HEK293T (cell line): ENCODE data around the gene STAG1.

Experiments used
- ARNT ChIP-seq: fragments of 450-650 bp; IDR thresholded peaks from 2 replicates; pipeline ENCODE4 v1.6.1; 2017; ENCODE audit warnings: mild to moderate bottlenecking
- BHLHE40 ChIP-seq: fragments of 450-650 bp; IDR thresholded peaks from 2 replicates; pipeline ENCODE4 v1.6.1; 2016; ENCODE audit warnings: mild to moderate bottlenecking, moderate library complexity, borderline replicate concordance
- CTBP1 ChIP-seq: fragments of 450-650 bp; IDR thresholded peaks from 2 replicates; pipeline ENCODE4 v1.6.1; 2016; ENCODE audit warnings: borderline replicate concordance
- ELF4 ChIP-seq: fragments of 450-650 bp; IDR thresholded peaks from 2 replicates; pipeline ENCODE4 v1.6.1; 2017; ENCODE audit warnings: antibody characterized with exemption
- FOXM1 ChIP-seq: fragments of 450-650 bp; IDR thresholded peaks from 2 replicates; pipeline ENCODE4 v1.6.1; 2017; ENCODE audit warnings: mild to moderate bottlenecking, borderline replicate concordance
- HDGF ChIP-seq: fragments of 450-650 bp; IDR thresholded peaks from 2 replicates; pipeline ENCODE4 v1.6.1; 2017; ENCODE audit warnings: antibody characterized with exemption, borderline replicate concordance
- L3MBTL2 ChIP-seq: fragments of 450-650 bp; conservative IDR thresholded peaks from 2 replicates; pipeline ENCODE4 v1.6.1; 2016; ENCODE audit warnings: mild to moderate bottlenecking
- LEF1 ChIP-seq: fragments of 450-650 bp; IDR thresholded peaks from 2 replicates; pipeline ENCODE4 v1.6.1; 2017; ENCODE audit warnings: mild to moderate bottlenecking, borderline replicate concordance
- NFRKB ChIP-seq: fragments of 450-650 bp; IDR thresholded peaks from 2 replicates; pipeline ENCODE4 v1.6.1; 2016; ENCODE audit warnings: mild to moderate bottlenecking, moderate library complexity
- PKNOX1 ChIP-seq: fragments of 450-650 bp; IDR thresholded peaks from 2 replicates; pipeline ENCODE4 v1.6.1; 2016
- SP1 ChIP-seq: fragments of 450-650 bp; IDR thresholded peaks from 2 replicates; pipeline ENCODE4 v1.6.1; 2017
- SUZ12 ChIP-seq: fragments of 450-650 bp; IDR thresholded peaks from 2 replicates; pipeline ENCODE4 v1.6.1; 2016; ENCODE audit warnings: mild to moderate bottlenecking

GRCh38 chr3:136332302-136332701 lies 419.9 kb downstream of the STAG1 start:
- TF ChIP-seq SUZ12 = no peak
- no peak for TF ChIP-seq NFRKB
- TF ChIP-seq ELF4 = no peak
- TF ChIP-seq BHLHE40 = no peak
- no peak for TF ChIP-seq HDGF
- no peak for TF ChIP-seq CTBP1
- TF ChIP-seq LEF1 = no peak
- TF ChIP-seq L3MBTL2 = no peak
- TF ChIP-seq SP1 = no peak
- TF ChIP-seq ARNT = no peak
- TF ChIP-seq FOXM1 = no peak
- TF ChIP-seq PKNOX1 = no peak
